Measurements from ENCODE around the gene FALEC. TPM values are rescaled to one million over a fixed set of nuclear protein-coding genes. Genes with fewer than 3 reads are reported as not detected.

The FALEC gene
- total RNA-seq, 2 experiments from 2014 or later = not detected

DNA sequence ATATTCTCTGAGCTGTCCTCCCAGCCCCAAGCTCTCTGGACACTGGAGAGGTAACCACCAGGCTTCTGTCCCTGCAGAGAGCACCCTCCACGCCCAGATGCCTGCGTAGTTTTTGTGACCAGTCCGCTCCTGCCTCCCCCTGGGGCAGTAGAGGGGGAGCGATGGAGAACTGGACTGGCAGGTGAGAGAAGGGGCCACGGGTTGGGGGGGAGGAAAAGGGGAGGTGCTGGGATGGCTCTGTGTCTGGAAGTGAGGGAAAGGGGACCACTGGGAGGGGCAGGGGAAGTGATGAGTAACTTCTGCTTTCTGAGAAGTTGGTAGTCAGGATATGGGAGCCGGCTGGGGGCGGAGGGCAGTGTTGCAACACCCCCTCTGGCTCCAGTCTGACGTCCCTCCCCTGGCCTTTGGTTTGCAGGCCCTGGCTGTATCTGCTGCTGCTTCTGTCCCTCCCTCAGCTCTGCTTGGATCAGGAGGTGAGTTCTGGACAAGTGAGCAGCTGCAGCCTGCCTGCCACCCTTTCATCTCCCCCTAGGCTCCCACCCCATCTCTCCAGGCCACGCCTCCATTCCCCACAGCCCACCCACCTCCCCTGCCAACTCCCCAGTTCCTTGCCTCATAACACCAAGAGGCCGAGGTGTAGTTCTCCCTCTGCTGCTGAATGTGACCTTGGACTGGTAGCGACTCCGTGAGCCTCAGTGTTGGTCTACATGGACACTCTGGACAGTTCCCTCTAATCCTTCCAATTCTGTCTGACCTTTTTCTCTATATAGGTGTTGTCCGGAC, 36.8 kb downstream of the FALEC start:
- TF ChIP-seq, protein P1, sequence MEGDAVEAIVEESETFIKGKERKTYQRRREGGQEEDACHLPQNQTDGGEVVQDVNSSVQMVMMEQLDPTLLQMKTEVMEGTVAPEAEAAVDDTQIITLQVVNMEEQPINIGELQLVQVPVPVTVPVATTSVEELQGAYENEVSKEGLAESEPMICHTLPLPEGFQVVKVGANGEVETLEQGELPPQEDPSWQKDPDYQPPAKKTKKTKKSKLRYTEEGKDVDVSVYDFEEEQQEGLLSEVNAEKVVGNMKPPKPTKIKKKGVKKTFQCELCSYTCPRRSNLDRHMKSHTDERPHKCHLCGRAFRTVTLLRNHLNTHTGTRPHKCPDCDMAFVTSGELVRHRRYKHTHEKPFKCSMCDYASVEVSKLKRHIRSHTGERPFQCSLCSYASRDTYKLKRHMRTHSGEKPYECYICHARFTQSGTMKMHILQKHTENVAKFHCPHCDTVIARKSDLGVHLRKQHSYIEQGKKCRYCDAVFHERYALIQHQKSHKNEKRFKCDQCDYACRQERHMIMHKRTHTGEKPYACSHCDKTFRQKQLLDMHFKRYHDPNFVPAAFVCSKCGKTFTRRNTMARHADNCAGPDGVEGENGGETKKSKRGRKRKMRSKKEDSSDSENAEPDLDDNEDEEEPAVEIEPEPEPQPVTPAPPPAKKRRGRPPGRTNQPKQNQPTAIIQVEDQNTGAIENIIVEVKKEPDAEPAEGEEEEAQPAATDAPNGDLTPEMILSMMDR (IDR thresholded peaks at IDR 0.05) = no peak
- H3K36me3 Mint-ChIP-seq (ENCODE audit: low read depth) = no peaks in the 10 kb centered on the region
- ChIA-PET POLR2A (interaction anchor here (0.5 to 3.0 kb wide), 7 partner anchors 7 to 106 kb away, joined by 3 to 9 read pairs (median 4); partner anchors contain the start of gene ENSA), CTCF (interaction anchor here (1.0 to 4.9 kb wide), 2 partner anchors 9 to 36 kb away, joined by 3 to 45 read pairs; no protein-coding TSS in a partner anchor)
- H3K9me3 Mint-ChIP-seq = no peaks in the 10 kb centered on the region
- H3K27me3 Mint-ChIP-seq = peaks cover 16% of the 10 kb centered on the region
- no peak overlapping the region for H3K4me3 Mint-ChIP-seq
- H3K27ac Mint-ChIP-seq = no peak overlapping the region
- peaks cover 29% of the 10 kb centered on the region for H3K4me1 Mint-ChIP-seq (ENCODE audit: low read depth)
- peak; percentile 47 for DNase-seq
- peak; percentile 22 for ATAC-seq
- intact Hi-C loops (cut with micrococcal nuclease) = no loop called here

DNA sequence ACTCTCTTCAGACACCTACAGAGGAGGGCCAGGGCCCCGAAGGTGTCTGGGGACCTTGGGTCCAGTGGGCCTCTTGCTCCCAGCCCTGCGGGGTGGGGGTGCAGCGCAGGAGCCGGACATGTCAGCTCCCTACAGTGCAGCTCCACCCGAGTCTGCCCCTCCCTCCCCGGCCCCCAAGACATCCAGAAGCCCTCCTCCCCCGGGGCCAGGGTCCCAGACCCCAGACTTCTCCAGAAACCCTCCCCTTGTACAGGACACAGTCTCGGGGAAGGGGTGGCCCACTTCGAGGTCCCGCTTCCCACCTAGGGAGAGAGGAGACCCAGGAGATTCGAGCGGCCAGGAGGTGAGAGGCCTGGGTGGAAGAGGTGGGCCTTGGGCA, 37.3 kb downstream of the FALEC start:
- no peaks in the 10 kb centered on the region for H3K36me3 Mint-ChIP-seq (ENCODE audit: low read depth)
- no peaks in the 10 kb centered on the region for H3K9me3 Mint-ChIP-seq
- intact Hi-C loops (cut with micrococcal nuclease) = no loop called here
- DNase-seq (no peak), ATAC-seq (no peak)
- TF ChIP-seq, protein P1 (IDR thresholded peaks at IDR 0.05) = no peak
- POLR2A ChIA-PET = interaction anchor here (0.5 to 3.0 kb wide), 5 partner anchors 10 to 106 kb away, joined by 3 to 8 read pairs (median 3); partner anchors contain the start of gene ENSA
- no peak overlapping the region for H3K27ac Mint-ChIP-seq
- CTCF ChIA-PET = interaction anchor here (4.9 kb wide), 1 partner anchor 8 kb away, joined by 45 read pairs; no protein-coding TSS in a partner anchor
- H3K4me1 Mint-ChIP-seq (ENCODE audit: low read depth) = peaks cover 29% of the 10 kb centered on the region
- H3K4me3 Mint-ChIP-seq = no peak overlapping the region
- H3K27me3 Mint-ChIP-seq = peaks cover 16% of the 10 kb centered on the region

GRCh38 chr1:150553392-150554085, 38.0 kb downstream of the FALEC start:
- Mint-ChIP-seq H3K4me1 (ENCODE audit: low read depth) (peaks cover 26% of the 10 kb centered on the region), H3K27ac (no peak overlapping the region), H3K9me3 (no peaks in the 10 kb centered on the region), H3K27me3 (peaks cover 13% of the 10 kb centered on the region), H3K36me3 (ENCODE audit: low read depth) (no peaks in the 10 kb centered on the region), H3K4me3 (no peak overlapping the region)
- ATAC-seq (no peak), DNase-seq (no peak)
- intact Hi-C loops (cut with micrococcal nuclease) = no loop called here
- ChIA-PET POLR2A (interaction anchor here (0.7 to 3.0 kb wide), 4 partner anchors 9 to 76 kb away, joined by 3 to 8 read pairs (median 4); partner anchors contain the start of gene ENSA), CTCF (no interaction called here)
- TF ChIP-seq, protein P1 (IDR thresholded peaks at IDR 0.05) = no peak

- intact Hi-C loops (cut with micrococcal nuclease) = no loop called here
- Mint-ChIP-seq H3K9me3 (no peaks in the 10 kb centered on the region), H3K27ac (no peak overlapping the region), H3K4me3 (no peak overlapping the region), H3K27me3 (peaks cover 12% of the 10 kb centered on the region), H3K4me1 (ENCODE audit: low read depth) (peaks cover 26% of the 10 kb centered on the region), H3K36me3 (ENCODE audit: low read depth) (no peaks in the 10 kb centered on the region)
- ATAC-seq (no peak), DNase-seq (no peak)
- CTCF ChIA-PET = no interaction called here
- TF ChIP-seq, protein P1 (IDR thresholded peaks at IDR 0.05) = no peak
- POLR2A ChIA-PET = interaction anchor here (1.4 kb wide), 1 partner anchor 17 kb away, joined by 4 read pairs; no protein-coding TSS in a partner anchor
These were observed 38.5 kb downstream of the FALEC start for GRCh38 chr1:150554086-150554452.

Data from activated CD8-positive, alpha-beta T cell treated with anti-CD3 and anti-CD28 coated beads for 36 hours (primary cell).